ENCODE results near the gene AGBL5. TPM values are rescaled to one million over a fixed set of nuclear protein-coding genes. Genes with fewer than 3 reads are reported as not detected.

The AGBL5 gene
- total and polyA plus RNA-seq, 9 of the 15 experiments (the other 6 are each of a cell fraction or from before 2014, with no cell fraction given) = 3.3 to 52.7 (median 26.2) TPM

GRCh38 chr2:27006602-27007415, 44.7 kb upstream of the AGBL5 start (continued):
- peak; percentile 42; the same call in 1 of the 2 replicates for TF ChIP-seq TEAD2 (tag; IDR thresholded peaks at IDR 0.05)
- TF ChIP-seq IFI16 (CRISPR knock-in tag; IDR thresholded peaks at IDR 0.05) = 0 out of 2 replicates have a peak, but pooled peaks have one; percentile 25
- TF ChIP-seq NKRF (IDR thresholded peaks at IDR 0.05; ENCODE audit: borderline replicate concordance) = no peak
- peak; percentile 59 for TF ChIP-seq NCOA1 (IDR thresholded peaks at IDR 0.05; ENCODE audit: low read depth)
- TF ChIP-seq NEUROD1 (IDR thresholded peaks at IDR 0.05; ENCODE audit: borderline replicate concordance, low read depth, low read length, partially characterized antibody) = no peak
- peak; percentile 82 for TF ChIP-seq PRDM10 (IDR thresholded peaks at IDR 0.05; ENCODE audit: partially characterized antibody)
- no peak for TF ChIP-seq MBD1 (CRISPR knock-in tag; IDR thresholded peaks at IDR 0.05)
- TF ChIP-seq THRAP3 (IDR thresholded peaks at IDR 0.05; ENCODE audit: borderline replicate concordance) = no peak
- no peak for TF ChIP-seq ZFP30 (CRISPR knock-in tag; IDR thresholded peaks at IDR 0.05; ENCODE audit: borderline replicate concordance)
- TF ChIP-seq E4F1 (CRISPR knock-in tag; IDR thresholded peaks at IDR 0.05; ENCODE audit: borderline replicate concordance) = 0 out of 2 replicates have a peak, but pooled peaks have one; percentile 27
- TF ChIP-seq ZNF449 (CRISPR knock-in tag; IDR thresholded peaks at IDR 0.05) = no peak; the same call in 1 of the 2 replicates
- no peak for TF ChIP-seq HNRNPLL (IDR thresholded peaks at IDR 0.05; ENCODE audit: low read depth, low read length, poor library complexity, severe bottlenecking)
